Nephron progenitor cell (in vitro differentiated cells): ENCODE measurements around the gene GTF2F2.

Source experiments
- DNase-seq: peaks from one replicate; pipeline ENCODE4 v3.0.0; 2021
- H3K27ac Mint-ChIP-seq: 2 replicates; pipeline ENCODE4 v1.8.0; 2021; ENCODE audit warnings: mild to moderate bottlenecking, moderate library complexity, mixed read lengths
- H3K27me3 Mint-ChIP-seq: 2 replicates; pipeline ENCODE4 v1.8.0; 2021; ENCODE audit warnings: mild to moderate bottlenecking, low read depth, mixed read lengths; ENCODE audit not compliant: poor library complexity
- H3K36me3 Mint-ChIP-seq: 2 replicates; pipeline ENCODE4 v1.8.0; 2021; ENCODE audit warnings: low read depth, mixed read lengths
- H3K4me1 Mint-ChIP-seq: 2 replicates; pipeline ENCODE4 v1.8.0; 2021; ENCODE audit warnings: mixed read lengths
- H3K4me3 Mint-ChIP-seq: 2 replicates; pipeline ENCODE4 v1.8.0; 2021; ENCODE audit warnings: mild to moderate bottlenecking, moderate library complexity, mixed read lengths
- H3K9me3 Mint-ChIP-seq: 2 replicates; pipeline ENCODE4 v1.8.0; 2021; ENCODE audit warnings: mild to moderate bottlenecking, moderate library complexity, mixed read lengths
- CTCF ChIP-seq: fragments of 200-600 bp; sonication (generic); IDR thresholded peaks from 2 replicates; pipeline ENCODE4 v1.5.0; 2021; ENCODE audit warnings: antibody characterized with exemption

The GTF2F2 gene

GRCh38 chr13:45133396-45134118 is 13.2 kb downstream of the GTF2F2 start:
- no peak for TF ChIP-seq CTCF
- Mint-ChIP-seq H3K27me3 (no peaks in the 10 kb centered on the region), H3K4me3 (no peak overlapping the region), H3K4me1 (no peaks in the 10 kb centered on the region), H3K9me3 (peaks cover 37% of the 10 kb centered on the region), H3K36me3 (peaks cover 52% of the 10 kb centered on the region), H3K27ac (no peak overlapping the region)
- DNase-seq: no peak

- Mint-ChIP-seq H3K9me3 (peaks cover 21% of the 10 kb centered on the region), H3K27me3 (no peaks in the 10 kb centered on the region), H3K36me3 (peaks cover 35% of the 10 kb centered on the region), H3K4me1 (peaks cover 5% of the 10 kb centered on the region), H3K27ac (no peak overlapping the region), H3K4me3 (no peak overlapping the region)
- DNase-seq: no peak
- no peak for TF ChIP-seq CTCF
Observed at GRCh38 chr13:45136741-45137504, 16.6 kb downstream of the GTF2F2 start.

- DNase-seq: no peak
- Mint-ChIP-seq H3K9me3 (peaks cover 15% of the 10 kb centered on the region), H3K4me1 (peaks cover 5% of the 10 kb centered on the region), H3K36me3 (peaks cover 30% of the 10 kb centered on the region), H3K27me3 (no peaks in the 10 kb centered on the region), H3K27ac (no peak overlapping the region), H3K4me3 (no peak overlapping the region)
- TF ChIP-seq CTCF: no peak
Observed at GRCh38 chr13:45137526-45137925, 17.2 kb downstream of the GTF2F2 start.

GRCh38 chr13:45138282-45138681 is 18.0 kb downstream of the GTF2F2 start:
- Mint-ChIP-seq H3K27ac (no peak overlapping the region), H3K36me3 (peaks cover 23% of the 10 kb centered on the region)
- TF ChIP-seq CTCF: no peak

GRCh38 chr13:45141369-45141768 is 21.1 kb downstream of the GTF2F2 start:
- Mint-ChIP-seq H3K27me3 (no peaks in the 10 kb centered on the region), H3K4me1 (peaks cover 10% of the 10 kb centered on the region), H3K9me3 (no peaks in the 10 kb centered on the region), H3K36me3 (peaks cover 25% of the 10 kb centered on the region), H3K27ac (no peak overlapping the region), H3K4me3 (no peak overlapping the region)
- TF ChIP-seq CTCF: no peak
- DNase-seq: no peak

More at GRCh38 chr13:45138282-45138681, 18.0 kb downstream of the GTF2F2 start:
- Mint-ChIP-seq H3K4me1 (peaks cover 10% of the 10 kb centered on the region), H3K4me3 (no peak overlapping the region), H3K27me3 (no peaks in the 10 kb centered on the region), H3K9me3 (peaks cover 8% of the 10 kb centered on the region)
- no peak for DNase-seq
